Ishikawa (cell line): ENCODE measurements around the gene FCER2.

Experiments used
- CEBPB ChIP-seq: IDR thresholded peaks from 2 replicates; pipeline ENCODE4 v1.6.1; 2012
- CREB1 ChIP-seq: IDR thresholded peaks from 2 replicates; pipeline ENCODE4 v1.6.1; 2012; ENCODE audit warnings: low read depth
- EGR1 ChIP-seq: IDR thresholded peaks from 2 replicates; pipeline ENCODE4 v1.6.1; 2012
- EP300 ChIP-seq: IDR thresholded peaks from 2 replicates; pipeline ENCODE4 v1.6.1; 2012; ENCODE audit warnings: borderline replicate concordance
- FOXM1 ChIP-seq: IDR thresholded peaks from 2 replicates; pipeline ENCODE4 v1.6.1; 2012; ENCODE audit warnings: low read depth, borderline replicate concordance
- NFIC ChIP-seq: IDR thresholded peaks from 2 replicates; pipeline ENCODE4 v1.6.1; 2012
- RAD21 ChIP-seq: IDR thresholded peaks from 2 replicates; pipeline ENCODE4 v1.6.1; 2012; ENCODE audit warnings: low read depth
- TAF1 ChIP-seq: IDR thresholded peaks from 2 replicates; pipeline ENCODE4 v1.6.1; 2012; ENCODE audit warnings: low read depth, mild to moderate bottlenecking
- TCF12 ChIP-seq: IDR thresholded peaks from 2 replicates; pipeline ENCODE4 v1.6.1; 2012; ENCODE audit warnings: low read depth
- TEAD4 ChIP-seq: IDR thresholded peaks from 2 replicates; pipeline ENCODE4 v1.6.1; 2012
- YY1 ChIP-seq: IDR thresholded peaks from 2 replicates; pipeline ENCODE4 v1.6.1; 2012; ENCODE audit warnings: low read depth
- ZBTB7A ChIP-seq: IDR thresholded peaks from 2 replicates; pipeline ENCODE4 v1.6.1; 2012; ENCODE audit warnings: low read depth
- TF ChIP-seq, protein P1 (sequence below): IDR thresholded peaks from 2 replicates; pipeline ENCODE4 v1.6.1; 2012; ENCODE audit warnings: low read depth, mild to moderate bottlenecking
- TF ChIP-seq, protein P2 (sequence below): IDR thresholded peaks from 2 replicates; pipeline ENCODE4 v1.6.1; 2012
- TF ChIP-seq, protein P3 (sequence below): IDR thresholded peaks from 2 replicates; pipeline ENCODE4 v1.6.1; 2012

The FCER2 gene

DNA sequence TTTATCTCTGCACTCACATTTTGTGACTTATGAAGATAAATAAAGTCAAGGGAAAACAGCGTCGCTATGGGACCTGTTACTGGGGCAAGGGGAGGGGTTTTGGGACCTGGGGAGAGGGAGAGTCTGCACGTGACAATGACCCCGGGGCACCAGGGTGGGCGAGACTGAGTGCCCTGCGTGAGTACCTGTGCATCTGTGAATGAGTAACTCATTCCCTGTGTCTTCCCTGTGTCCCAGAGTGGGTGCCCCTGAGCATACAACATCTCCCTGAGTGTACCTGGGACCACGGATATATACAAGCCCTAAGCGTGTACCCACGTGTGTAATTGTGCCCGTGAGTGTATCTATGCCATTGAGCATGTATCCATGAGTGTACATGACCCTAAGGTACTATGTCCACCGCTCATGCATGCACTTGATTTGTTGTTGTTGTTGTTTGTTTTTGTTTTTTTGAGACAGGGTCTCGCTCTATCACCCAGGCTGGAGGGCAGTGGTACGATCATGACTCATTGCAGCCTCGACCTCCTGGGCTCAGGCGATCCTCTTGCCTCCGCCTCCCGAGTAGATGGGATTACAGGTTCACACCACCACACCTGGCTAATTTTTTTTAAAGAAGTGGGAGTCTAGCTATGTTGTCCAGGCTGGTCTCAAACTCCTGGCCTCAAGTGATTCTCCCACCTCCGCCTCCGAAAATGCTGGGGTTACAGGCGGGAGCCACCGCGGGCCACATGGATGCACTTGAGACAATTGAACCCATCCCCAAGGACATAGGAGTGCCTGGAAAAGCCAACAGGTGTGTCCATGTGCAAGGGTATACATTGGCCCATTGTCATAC lies 21.9 kb downstream of the FCER2 start:
- TF ChIP-seq ZBTB7A, result no peak
- TF ChIP-seq NFIC, result no peak
- no peak for TF ChIP-seq TCF12
- TF ChIP-seq, protein P1, sequence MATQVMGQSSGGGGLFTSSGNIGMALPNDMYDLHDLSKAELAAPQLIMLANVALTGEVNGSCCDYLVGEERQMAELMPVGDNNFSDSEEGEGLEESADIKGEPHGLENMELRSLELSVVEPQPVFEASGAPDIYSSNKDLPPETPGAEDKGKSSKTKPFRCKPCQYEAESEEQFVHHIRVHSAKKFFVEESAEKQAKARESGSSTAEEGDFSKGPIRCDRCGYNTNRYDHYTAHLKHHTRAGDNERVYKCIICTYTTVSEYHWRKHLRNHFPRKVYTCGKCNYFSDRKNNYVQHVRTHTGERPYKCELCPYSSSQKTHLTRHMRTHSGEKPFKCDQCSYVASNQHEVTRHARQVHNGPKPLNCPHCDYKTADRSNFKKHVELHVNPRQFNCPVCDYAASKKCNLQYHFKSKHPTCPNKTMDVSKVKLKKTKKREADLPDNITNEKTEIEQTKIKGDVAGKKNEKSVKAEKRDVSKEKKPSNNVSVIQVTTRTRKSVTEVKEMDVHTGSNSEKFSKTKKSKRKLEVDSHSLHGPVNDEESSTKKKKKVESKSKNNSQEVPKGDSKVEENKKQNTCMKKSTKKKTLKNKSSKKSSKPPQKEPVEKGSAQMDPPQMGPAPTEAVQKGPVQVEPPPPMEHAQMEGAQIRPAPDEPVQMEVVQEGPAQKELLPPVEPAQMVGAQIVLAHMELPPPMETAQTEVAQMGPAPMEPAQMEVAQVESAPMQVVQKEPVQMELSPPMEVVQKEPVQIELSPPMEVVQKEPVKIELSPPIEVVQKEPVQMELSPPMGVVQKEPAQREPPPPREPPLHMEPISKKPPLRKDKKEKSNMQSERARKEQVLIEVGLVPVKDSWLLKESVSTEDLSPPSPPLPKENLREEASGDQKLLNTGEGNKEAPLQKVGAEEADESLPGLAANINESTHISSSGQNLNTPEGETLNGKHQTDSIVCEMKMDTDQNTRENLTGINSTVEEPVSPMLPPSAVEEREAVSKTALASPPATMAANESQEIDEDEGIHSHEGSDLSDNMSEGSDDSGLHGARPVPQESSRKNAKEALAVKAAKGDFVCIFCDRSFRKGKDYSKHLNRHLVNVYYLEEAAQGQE, result no peak
- TF ChIP-seq CEBPB, result no peak
- no peak for TF ChIP-seq TEAD4
- no peak for TF ChIP-seq CREB1
- TF ChIP-seq YY1, result no peak
- TF ChIP-seq TAF1, result no peak
- TF ChIP-seq FOXM1, result no peak
- TF ChIP-seq EGR1, result no peak
- no peak for TF ChIP-seq RAD21
- TF ChIP-seq, protein P2, sequence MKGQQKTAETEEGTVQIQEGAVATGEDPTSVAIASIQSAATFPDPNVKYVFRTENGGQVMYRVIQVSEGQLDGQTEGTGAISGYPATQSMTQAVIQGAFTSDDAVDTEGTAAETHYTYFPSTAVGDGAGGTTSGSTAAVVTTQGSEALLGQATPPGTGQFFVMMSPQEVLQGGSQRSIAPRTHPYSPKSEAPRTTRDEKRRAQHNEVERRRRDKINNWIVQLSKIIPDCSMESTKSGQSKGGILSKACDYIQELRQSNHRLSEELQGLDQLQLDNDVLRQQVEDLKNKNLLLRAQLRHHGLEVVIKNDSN, result no peak
- no peak for TF ChIP-seq EP300

DNA sequence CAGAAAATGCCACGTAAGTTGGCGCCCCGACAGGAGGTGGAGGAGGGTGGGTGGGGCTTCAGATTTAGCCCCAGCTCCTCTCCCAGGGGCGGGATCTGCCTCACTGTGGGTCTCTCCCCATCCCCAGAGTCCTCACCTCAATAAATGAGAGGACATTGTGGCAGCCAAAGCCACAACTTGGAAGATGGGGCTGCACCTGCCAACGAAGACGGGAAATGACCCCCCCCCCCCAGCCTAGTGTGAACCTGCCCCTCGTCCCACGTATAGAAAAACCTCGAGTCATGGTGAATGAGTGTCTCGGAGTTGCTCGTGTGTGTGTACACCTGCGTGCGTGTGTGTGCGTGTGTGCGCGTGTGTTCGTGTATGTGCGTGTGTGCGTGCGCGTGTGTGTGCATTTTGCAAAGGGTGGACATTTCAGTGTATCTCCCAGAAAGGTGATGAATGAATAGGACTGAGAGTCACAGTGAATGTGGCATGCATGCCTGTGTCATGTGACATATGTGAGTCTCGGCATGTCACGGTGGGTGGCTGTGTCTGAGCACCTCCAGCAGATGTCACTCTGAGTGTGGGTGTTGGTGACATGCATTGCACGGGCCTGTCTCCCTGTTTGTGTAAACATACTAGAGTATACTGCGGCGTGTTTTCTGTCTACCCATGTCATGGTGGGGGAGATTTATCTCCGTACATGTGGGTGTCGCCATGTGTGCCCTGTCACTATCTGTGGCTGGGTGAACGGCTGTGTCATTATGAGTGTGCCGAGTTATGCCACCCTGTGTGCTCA lies 22.8 kb downstream of the FCER2 start:
- TF ChIP-seq CREB1, result no peak
- TF ChIP-seq RAD21, result peak; percentile 38; the same call in 1 of the 2 replicates
- TF ChIP-seq, protein P2, result 0 out of 2 replicates have a peak, but pooled peaks have one; percentile 29

DNA sequence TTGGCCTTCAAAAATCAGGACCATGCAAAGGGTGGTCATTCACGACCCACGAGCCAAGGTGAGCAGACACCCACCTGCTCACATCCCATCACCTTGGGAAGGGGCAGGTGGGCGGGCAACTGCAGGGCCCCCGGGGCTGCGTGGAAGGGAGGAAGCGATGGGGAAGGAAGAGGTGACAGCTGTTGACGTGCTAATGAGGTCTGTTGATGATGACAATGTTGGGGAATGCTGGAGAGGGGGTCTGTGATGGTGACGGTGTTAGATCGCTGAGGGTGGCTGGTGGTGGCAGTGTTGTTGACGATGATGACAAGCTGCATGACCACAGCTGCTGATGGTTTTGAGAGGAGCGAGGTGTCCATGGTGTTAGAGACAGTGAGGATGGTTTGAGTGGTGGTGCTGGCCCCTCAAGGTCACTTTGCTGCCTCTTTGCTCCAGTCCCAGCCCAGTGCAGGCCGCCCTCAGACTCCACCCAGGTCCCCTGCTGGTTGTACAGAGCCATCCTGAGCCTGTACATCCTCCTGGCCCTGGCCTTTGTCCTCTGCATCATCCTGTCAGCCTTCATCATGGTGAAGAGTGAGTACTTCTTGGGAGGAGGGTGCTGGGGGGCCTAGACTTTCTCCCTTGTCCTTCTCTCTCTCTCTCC lies 24.1 kb downstream of the FCER2 start:
- TF ChIP-seq YY1 (no peak), TAF1 (no peak), CEBPB (no peak), ZBTB7A (no peak), FOXM1 (no peak), TEAD4 (no peak), RAD21 (no peak), EGR1 (no peak), EP300 (no peak), TCF12 (no peak)
- TF ChIP-seq, protein P2, result no peak
- TF ChIP-seq, protein P1, result no peak
- TF ChIP-seq, protein P3, sequence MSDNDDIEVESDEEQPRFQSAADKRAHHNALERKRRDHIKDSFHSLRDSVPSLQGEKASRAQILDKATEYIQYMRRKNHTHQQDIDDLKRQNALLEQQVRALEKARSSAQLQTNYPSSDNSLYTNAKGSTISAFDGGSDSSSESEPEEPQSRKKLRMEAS, result no peak

DNA sequence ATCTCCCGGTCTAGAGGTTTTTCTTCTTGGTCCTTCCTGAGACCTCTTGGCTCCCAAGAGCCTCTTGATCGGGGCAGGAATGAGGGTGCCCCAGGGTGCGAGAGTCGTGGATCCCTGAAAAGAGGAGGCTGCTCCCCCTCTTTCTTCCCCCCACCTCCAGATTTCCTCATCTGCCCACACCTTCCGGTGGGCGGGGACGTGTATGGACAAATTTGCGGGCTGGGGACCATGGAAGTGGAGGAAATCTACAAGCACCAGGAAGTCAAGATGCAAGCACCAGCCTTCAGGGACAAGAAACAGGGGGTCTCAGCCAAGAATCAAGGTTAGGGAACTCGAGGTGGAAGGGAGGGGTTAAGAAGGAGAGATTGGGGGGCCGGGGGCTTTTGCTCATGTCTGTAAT lies 25.1 kb downstream of the FCER2 start, which contains the start of gene MCEMP1:
Gene MCEMP1, plus strand, starts transcription at position 237 of the 400 bp plus-strand sequence. Its CDS starts 31 bp downstream, at position 268.
- TF ChIP-seq, protein P1, result no peak
- TF ChIP-seq FOXM1, result no peak
- TF ChIP-seq CREB1, result no peak
- TF ChIP-seq, protein P2, result no peak
- TF ChIP-seq TCF12, result no peak
- TF ChIP-seq, protein P3, result no peak
- no peak for TF ChIP-seq ZBTB7A
- no peak for TF ChIP-seq CEBPB
- no peak for TF ChIP-seq EP300
- TF ChIP-seq EGR1, result no peak
- no peak for TF ChIP-seq NFIC
- no peak for TF ChIP-seq RAD21
- no peak for TF ChIP-seq TEAD4
- no peak for TF ChIP-seq YY1
- TF ChIP-seq TAF1, result no peak
